Uterus (tissue), 2 donors: ENCODE results near the gene FYN.

ENCODE experiments used
- POLR2A ChIP-seq, 2 donors: fragments of 450-650 bp; IDR thresholded peaks; one replicate each; pipeline ENCODE4 v1.6.1; 2016; ENCODE audit warnings: antibody characterized with exemption in 2 of 2, mild to moderate bottlenecking in 1 of 2, moderate library complexity in 1 of 2
- TF ChIP-seq, protein P1 (sequence below), 4 experiments: fragments of 200-600 bp in 2 of 4; fragments of 450-650 bp in 2 of 4; sonication (generic) in 2 of 4; IDR thresholded peaks; one replicate each; pipeline ENCODE4 v1.5.1; 2016 to 2019; ENCODE audit warnings: antibody characterized with exemption in 4 of 4, mild to moderate bottlenecking in 2 of 4, moderate library complexity in 1 of 4

DNA sequence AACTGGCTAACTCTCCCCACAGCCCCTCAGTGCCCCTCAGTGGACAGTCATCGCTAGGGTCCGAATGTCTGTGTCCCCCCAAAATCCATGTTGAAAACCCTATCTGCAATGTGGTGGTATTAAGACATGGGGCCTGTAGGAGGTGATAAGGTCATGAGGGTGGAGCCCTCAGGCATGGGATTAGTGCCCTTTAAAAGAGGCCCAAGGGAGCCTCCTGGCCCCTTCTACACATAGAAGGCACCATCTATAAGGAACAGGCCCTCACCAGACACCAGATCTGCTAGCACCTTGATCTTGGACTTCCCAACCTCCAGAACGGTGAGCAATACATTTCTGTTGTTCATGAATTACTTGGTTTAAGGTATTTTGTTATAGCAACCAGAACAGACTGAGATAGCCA is 260.9 kb downstream of the FYN start:
- TF ChIP-seq, protein P1, sequence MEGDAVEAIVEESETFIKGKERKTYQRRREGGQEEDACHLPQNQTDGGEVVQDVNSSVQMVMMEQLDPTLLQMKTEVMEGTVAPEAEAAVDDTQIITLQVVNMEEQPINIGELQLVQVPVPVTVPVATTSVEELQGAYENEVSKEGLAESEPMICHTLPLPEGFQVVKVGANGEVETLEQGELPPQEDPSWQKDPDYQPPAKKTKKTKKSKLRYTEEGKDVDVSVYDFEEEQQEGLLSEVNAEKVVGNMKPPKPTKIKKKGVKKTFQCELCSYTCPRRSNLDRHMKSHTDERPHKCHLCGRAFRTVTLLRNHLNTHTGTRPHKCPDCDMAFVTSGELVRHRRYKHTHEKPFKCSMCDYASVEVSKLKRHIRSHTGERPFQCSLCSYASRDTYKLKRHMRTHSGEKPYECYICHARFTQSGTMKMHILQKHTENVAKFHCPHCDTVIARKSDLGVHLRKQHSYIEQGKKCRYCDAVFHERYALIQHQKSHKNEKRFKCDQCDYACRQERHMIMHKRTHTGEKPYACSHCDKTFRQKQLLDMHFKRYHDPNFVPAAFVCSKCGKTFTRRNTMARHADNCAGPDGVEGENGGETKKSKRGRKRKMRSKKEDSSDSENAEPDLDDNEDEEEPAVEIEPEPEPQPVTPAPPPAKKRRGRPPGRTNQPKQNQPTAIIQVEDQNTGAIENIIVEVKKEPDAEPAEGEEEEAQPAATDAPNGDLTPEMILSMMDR (IDR thresholded peaks at IDR 0.05): no peak
- no peak for TF ChIP-seq POLR2A (IDR thresholded peaks at IDR 0.05)
